Smooth muscle cell of trachea (primary cell): Measurements from ENCODE around the gene PLA2G1B. TPM values are rescaled to one million over a fixed set of nuclear protein-coding genes. Genes with fewer than 3 reads are reported as not detected.

ENCODE experiments used
- total RNA-seq: library from RNA; depleted of rRNA; stranded (reverse); fragments of >200 nt; gene quantifications from 2 replicates; pipeline ENCODE4 v1.2.1, GENCODE V29; 2014

PLA2G1B gene
- 0.33 TPM in 1 of 2 replicates, not detected in the other for total RNA-seq

DNA sequence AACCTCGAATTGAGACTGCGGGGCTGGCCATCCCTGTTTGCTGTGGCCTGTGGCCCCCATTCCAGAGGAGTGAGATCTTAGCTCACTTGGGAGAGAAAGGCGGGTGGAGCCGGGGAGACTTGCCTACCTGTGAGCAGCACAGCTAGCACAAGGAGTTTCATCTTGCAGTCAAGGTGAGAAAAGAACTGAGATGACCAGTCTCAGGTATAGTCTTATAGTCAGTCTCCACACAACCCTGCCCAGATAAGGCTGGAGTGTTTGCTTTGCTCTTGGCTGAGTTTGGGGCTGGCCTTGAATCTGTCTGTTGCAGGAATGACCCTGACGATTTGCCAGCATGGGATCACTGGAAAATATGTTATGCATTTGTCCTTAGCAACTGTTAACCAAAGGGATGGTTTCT, at the start of gene PLA2G1B:
TSS of gene PLA2G1B (minus strand) at position 187 of the 400 bp plus-strand sequence. CDS start at position 161, 26 bp downstream.

GRCh38 chr12:120368789-120369602, 41.4 kb upstream of the PLA2G1B start, which contains the start of gene MSI1:
Gene MSI1 (minus strand): TSS chr12:120369164. CDS start chr12:120369091, 73 bp downstream.

DNA sequence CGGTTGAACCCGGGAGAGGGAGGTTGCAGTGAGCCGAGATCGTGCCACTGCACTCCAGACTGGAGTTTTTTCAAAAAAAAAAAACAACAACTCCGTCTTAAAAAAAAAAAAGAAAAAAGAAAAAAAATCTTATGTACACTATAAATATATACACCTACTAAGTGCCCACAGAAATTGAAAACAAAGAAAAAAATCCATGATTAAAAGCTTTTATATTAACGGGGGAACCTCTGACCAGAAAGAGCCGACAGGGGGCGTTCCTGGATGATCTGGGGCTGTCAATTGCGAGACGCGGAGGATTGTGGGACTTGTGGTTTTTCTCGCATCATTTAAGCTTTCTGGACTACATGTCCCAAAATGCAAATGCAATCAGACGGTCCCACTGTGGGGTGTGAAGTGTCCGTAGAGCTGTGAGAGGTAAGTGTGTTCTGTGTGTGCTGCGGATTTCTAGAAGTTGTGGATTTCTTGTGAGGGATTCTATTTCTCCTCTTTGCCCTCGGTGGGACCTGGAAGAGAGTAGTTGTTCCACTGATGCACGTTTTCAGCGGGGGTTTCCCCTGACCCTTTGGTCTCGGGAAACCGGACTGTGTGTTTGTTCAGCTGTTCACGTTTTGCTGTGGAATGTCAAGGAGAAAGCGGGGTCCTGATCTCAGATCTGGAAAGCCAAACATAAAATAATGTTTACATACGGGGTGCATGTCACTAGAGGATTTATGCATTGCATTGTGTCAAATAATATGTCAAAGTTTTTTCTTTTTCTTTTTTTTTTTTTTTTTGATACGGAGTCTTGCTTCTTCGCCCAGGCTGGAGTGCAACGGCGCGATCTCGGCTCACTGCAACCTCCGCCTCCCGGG, 25.4 kb downstream of the PLA2G1B start, which contains the start of gene SIRT4:
TSS of gene SIRT4 (plus strand) at position 360 of the 854 bp plus-strand sequence. CDS start 1,241 bp downstream, outside the sequence.

DNA sequence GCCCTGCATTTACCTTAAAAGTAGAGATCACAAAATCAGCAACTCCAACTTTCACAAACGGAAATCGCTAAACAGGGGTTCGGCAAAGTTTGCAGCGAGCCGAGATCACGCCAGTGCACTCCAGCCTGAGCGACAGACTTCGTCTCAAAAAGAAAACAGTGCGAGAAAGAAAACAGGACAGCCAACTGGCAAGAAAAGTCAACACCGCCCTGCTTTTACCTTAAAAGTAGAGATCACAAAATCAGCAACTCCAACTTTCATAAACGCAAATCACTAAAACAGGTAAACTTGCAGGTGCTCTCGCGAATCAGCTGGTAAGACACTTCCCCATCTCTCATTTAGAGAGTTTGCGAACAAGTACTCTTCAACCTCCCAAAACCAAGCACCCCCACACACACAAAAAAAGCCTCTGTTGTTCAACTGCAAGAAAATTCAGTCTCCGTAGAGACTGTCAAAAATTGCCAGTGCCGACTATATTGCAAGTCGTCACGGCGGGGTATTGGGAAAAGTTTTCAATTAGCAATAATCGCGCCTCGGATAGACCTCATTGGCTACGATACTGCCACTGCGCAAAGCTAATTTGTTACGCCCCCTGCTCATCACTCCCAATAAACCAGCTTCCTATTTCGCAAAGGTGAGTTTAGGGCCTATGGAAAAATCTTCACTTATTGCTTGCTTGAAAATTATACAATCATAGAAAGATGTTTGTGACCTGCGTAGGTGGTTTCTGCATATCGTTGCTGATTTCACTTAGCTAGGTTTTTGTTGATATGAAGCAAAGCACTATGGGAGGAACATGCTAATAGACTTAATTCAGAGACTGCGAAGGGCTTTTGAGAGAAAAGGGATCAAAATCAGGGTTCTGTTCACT, 34.7 kb downstream of the PLA2G1B start, which contains the start of gene RNU4-1:
TSS of gene RNU4-1 (minus strand) at position 577 of the 871 bp plus-strand sequence.

Other genes starting within 250 kb of the PLA2G1B start
- gene RAB35, start 211.0 kb downstream of the PLA2G1B start, total RNA-seq, result 22.0 and 40.4 TPM in 2 replicates
- 121 and 146 TPM in 2 replicates for gene GCN1, start 133.1 kb downstream of the PLA2G1B start, total RNA-seq
- 3,932 and 4,893 TPM in 2 replicates for gene RPLP0, start 126.7 kb downstream of the PLA2G1B start, total RNA-seq
- 39.4 and 57.0 TPM in 2 replicates for gene PXN, start 62.0 kb downstream of the PLA2G1B start, total RNA-seq
- gene RNU4-2, start 35.9 kb downstream of the PLA2G1B start, total RNA-seq, result under 0.01 TPM in 2 replicates
- gene RNU4-1, start 34.5 kb downstream of the PLA2G1B start, total RNA-seq, result under 0.01 TPM in 2 replicates
- gene SIRT4, start 25.5 kb downstream of the PLA2G1B start, total RNA-seq, result 1.8 and 1.9 TPM in 2 replicates
- not detected in 2 replicates for gene MSI1, start 41.4 kb upstream of the PLA2G1B start, total RNA-seq
- 593 and 630 TPM in 2 replicates for gene COX6A1, start 110.3 kb upstream of the PLA2G1B start, total RNA-seq
- 23.0 and 24.9 TPM in 2 replicates for gene TRIAP1, start 118.6 kb upstream of the PLA2G1B start, total RNA-seq
- 17.4 and 23.4 TPM in 2 replicates for gene GATC, start 118.7 kb upstream of the PLA2G1B start, total RNA-seq
- 162 and 218 TPM in 2 replicates for gene SRSF9, start 142.0 kb upstream of the PLA2G1B start, total RNA-seq
- gene DYNLL1, start 168.3 kb upstream of the PLA2G1B start, total RNA-seq, result 178 and 248 TPM in 2 replicates
- gene COQ5, start 201.4 kb upstream of the PLA2G1B start, total RNA-seq, result 33.1 and 46.1 TPM in 2 replicates
- 173 and 233 TPM in 2 replicates for gene RNF10, start 206.6 kb upstream of the PLA2G1B start, total RNA-seq